Neural crest cell (in vitro differentiated cells): ENCODE results near the gene ZMYM1. TPM values are rescaled to one million over a fixed set of nuclear protein-coding genes. Genes with fewer than 3 reads are reported as not detected.
"Not testable (repeated sequence)": the region's sequence is repeated elsewhere in the genome, so short reads cannot be mapped to it uniquely, and the experiment has no call there.

Source experiments
- DNase-seq: peaks from one replicate; pipeline ENCODE4 v3.0.0; 2021; ENCODE audit warnings: low read depth, mixed read lengths, low spot score
- H3K27ac Mint-ChIP-seq: one replicate; pipeline ENCODE4 v1.8.0; 2021; ENCODE audit warnings: mild to moderate bottlenecking, mixed read lengths; ENCODE audit not compliant: unreplicated experiment
- H3K27me3 Mint-ChIP-seq: 2 replicates; pipeline ENCODE4 v1.8.0; 2021; ENCODE audit warnings: low read depth, mild to moderate bottlenecking, mixed read lengths
- H3K36me3 Mint-ChIP-seq: 2 replicates; pipeline ENCODE4 v1.8.0; 2021; ENCODE audit warnings: low read depth, mild to moderate bottlenecking, mixed read lengths
- H3K4me1 Mint-ChIP-seq: 2 replicates; pipeline ENCODE4 v1.8.0; 2021; ENCODE audit warnings: mixed read lengths
- H3K4me3 Mint-ChIP-seq: one replicate; pipeline ENCODE4 v1.8.0; 2021; ENCODE audit warnings: mild to moderate bottlenecking, mixed read lengths
- H3K9me3 Mint-ChIP-seq: 2 replicates; pipeline ENCODE4 v1.8.0; 2021; ENCODE audit warnings: mixed read lengths
- total RNA-seq: library from RNA; stranded (reverse); gene quantifications from 2 replicates; pipeline ENCODE4 v1.2.1, GENCODE V29; 2021
- TF ChIP-seq, protein P1 (sequence below): fragments of 200-600 bp; sonication (generic); conservative IDR thresholded peaks from 2 replicates; pipeline ENCODE4 v1.5.0; 2021; ENCODE audit warnings: antibody characterized with exemption, mild to moderate bottlenecking

Gene ZMYM1
- total RNA-seq, 1 donor from 2014 or later: 29.3 TPM

DNA sequence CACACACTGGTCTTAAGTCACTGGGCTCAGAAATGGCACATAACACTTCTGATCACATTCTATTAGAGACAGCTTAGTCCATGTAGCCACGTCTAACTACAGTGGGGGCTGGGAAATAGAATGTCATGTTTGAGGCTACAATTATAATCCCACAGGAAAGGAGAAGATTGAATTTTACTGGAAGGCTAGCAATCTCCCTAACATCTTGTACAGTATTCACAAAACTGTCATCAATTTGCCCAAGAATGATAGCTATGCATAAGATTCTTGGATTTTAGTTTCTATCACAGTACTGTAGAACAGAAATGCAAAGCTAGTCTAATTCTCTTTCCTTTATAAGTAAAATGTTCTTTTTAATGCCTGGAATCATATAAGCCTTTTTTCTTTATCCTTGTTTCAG, 34.8 kb upstream of the ZMYM1 start:
- no peak for DNase-seq
- Mint-ChIP-seq H3K27me3 (peaks cover 23% of the 10 kb centered on the region), H3K4me3 (no peak overlapping the region), H3K4me1 (no peaks in the 10 kb centered on the region), H3K36me3 (no peaks in the 10 kb centered on the region), H3K9me3 (peaks cover 3% of the 10 kb centered on the region), H3K27ac (no peak overlapping the region)
- TF ChIP-seq, protein P1, sequence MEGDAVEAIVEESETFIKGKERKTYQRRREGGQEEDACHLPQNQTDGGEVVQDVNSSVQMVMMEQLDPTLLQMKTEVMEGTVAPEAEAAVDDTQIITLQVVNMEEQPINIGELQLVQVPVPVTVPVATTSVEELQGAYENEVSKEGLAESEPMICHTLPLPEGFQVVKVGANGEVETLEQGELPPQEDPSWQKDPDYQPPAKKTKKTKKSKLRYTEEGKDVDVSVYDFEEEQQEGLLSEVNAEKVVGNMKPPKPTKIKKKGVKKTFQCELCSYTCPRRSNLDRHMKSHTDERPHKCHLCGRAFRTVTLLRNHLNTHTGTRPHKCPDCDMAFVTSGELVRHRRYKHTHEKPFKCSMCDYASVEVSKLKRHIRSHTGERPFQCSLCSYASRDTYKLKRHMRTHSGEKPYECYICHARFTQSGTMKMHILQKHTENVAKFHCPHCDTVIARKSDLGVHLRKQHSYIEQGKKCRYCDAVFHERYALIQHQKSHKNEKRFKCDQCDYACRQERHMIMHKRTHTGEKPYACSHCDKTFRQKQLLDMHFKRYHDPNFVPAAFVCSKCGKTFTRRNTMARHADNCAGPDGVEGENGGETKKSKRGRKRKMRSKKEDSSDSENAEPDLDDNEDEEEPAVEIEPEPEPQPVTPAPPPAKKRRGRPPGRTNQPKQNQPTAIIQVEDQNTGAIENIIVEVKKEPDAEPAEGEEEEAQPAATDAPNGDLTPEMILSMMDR: no peak

DNA sequence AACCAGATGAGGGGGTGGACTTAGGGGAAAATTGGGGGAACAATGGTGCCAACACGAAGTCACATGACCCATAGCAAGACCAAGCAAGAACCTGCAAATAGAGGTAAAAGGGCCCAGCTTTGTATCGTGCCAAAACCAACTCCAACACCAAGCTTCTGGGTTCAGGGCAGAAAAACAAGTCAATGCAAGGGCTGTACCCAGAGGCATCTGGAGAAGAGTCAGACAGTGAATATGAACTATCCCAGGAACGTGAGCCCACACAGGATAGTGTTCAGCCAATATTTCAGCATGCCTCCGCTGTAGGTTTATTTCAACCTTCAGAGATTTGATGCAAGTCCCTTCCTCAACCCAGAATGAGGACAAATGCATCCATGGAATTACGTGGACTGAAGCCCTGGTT, 32.5 kb upstream of the ZMYM1 start:
- Mint-ChIP-seq H3K27ac (no peak overlapping the region), H3K4me1 (no peaks in the 10 kb centered on the region), H3K27me3 (peaks cover 23% of the 10 kb centered on the region), H3K4me3 (no peak overlapping the region), H3K9me3 (no peaks in the 10 kb centered on the region), H3K36me3 (no peaks in the 10 kb centered on the region)
- no peak for DNase-seq
- TF ChIP-seq, protein P1: no peak

DNA sequence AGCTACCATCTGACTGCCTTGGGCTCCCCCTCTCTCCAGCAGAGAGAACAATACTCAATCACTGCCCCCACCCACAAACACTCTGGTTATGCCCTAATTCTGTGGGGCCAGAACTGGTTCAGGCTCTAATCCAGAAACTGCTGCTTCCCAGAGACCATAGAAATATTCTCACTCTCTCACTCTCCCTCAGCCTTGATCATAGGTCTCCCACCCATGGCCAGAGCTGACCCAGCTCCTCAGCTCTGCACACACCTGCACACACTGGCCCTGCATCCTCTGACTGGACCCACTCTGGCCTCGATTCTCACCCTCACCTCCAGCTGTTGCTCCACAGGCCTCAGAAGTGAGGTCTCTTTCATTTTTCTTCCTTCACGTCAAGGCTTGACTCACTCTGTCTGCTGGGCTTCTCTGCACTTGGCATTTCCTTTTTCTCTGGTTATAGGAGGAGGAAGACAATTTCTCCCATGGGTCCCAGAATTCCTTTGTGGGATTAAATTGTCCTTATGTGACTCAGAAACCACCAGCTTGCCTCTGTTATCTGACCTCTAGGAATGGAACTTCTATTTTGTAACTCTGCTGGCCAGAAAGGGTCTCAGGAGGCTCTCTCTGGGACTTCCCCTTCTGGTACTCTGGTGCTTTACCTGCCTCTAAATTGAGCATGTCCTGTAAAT, 31.9 kb upstream of the ZMYM1 start:
- no peaks in the 10 kb centered on the region for H3K4me1 Mint-ChIP-seq
- H3K27ac Mint-ChIP-seq: no peak overlapping the region
- DNase-seq: no peak
- H3K9me3 Mint-ChIP-seq: no peaks in the 10 kb centered on the region
- peaks cover 21% of the 10 kb centered on the region for H3K27me3 Mint-ChIP-seq
- H3K36me3 Mint-ChIP-seq: no peaks in the 10 kb centered on the region
- TF ChIP-seq, protein P1: no peak
- H3K4me3 Mint-ChIP-seq: no peak overlapping the region

DNA sequence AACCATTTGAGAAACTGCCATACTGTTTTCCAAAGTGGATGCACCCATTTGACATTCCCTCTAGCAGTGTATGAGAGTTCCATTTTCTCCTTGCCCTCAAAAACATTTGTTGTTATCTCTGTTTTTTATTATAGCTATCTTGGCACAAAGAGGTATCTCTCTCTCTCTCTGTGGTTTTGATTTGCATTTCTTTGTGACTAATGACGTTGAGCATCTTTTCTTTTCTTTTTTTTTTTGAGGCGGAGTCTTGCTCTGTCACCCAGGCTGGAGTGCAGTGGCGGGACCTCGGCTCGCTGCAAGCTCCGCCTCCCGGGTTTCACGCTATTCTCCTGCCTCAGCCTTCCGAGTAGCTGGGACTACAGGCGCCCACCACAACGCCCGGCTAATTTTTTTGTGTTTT, 30.1 kb upstream of the ZMYM1 start:
- H3K9me3 Mint-ChIP-seq: no peaks in the 10 kb centered on the region
- H3K36me3 Mint-ChIP-seq: no peaks in the 10 kb centered on the region
- no peak overlapping the region for H3K4me3 Mint-ChIP-seq
- TF ChIP-seq, protein P1: no peak
- no peaks in the 10 kb centered on the region for H3K4me1 Mint-ChIP-seq
- no peak for DNase-seq
- peaks cover 16% of the 10 kb centered on the region for H3K27me3 Mint-ChIP-seq
- no peak overlapping the region for H3K27ac Mint-ChIP-seq

DNA sequence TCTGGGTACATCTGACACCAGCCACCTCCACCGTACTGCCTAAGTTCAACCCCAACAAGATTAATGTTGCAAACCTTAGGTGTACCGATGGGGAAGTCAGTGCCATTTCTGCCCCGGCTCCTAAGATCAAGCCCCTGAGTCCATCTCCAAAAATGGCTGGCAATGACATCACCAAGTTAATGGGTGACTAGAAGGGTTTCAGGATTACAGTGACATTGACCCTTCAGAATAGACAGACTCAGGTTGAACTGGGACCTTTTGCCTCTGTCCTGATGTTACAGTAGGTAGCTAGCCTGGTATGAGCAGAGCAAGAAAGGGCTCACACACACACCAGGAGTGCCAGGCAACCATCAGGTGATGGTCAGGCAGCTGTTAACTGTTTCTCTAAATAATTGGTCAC, 25.8 kb upstream of the ZMYM1 start:
- Mint-ChIP-seq H3K36me3 (no peaks in the 10 kb centered on the region), H3K4me3 (no peak overlapping the region), H3K9me3 (peaks cover 2% of the 10 kb centered on the region), H3K4me1 (no peaks in the 10 kb centered on the region), H3K27ac (no peak overlapping the region), H3K27me3 (peaks cover 28% of the 10 kb centered on the region)
- TF ChIP-seq, protein P1: no peak
- no peak for DNase-seq

DNA sequence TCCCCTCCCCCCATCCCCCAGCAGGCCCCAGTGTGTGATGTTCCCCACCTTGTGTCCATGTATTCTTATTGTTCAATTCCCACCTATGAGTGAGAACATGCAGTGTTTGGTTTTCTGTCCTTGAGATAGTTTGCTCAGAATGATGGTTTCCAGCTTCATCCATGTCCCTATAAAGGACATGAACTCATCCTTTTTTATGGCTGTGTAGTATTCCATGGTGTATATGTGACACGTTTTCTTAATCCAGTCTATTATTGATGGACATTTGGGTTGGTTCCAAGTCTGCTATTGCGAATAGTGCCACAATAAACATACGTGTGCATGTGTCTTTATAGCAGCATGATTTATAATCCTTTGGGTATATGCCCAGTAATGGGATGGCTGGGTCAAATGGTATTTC, 24.9 kb upstream of the ZMYM1 start:
- not testable (repeated sequence) for H3K27ac Mint-ChIP-seq, H3K4me1 Mint-ChIP-seq, H3K4me3 Mint-ChIP-seq, H3K36me3 Mint-ChIP-seq, DNase-seq, H3K9me3 Mint-ChIP-seq
- peaks cover 34% of the 10 kb centered on the region for H3K27me3 Mint-ChIP-seq

DNA sequence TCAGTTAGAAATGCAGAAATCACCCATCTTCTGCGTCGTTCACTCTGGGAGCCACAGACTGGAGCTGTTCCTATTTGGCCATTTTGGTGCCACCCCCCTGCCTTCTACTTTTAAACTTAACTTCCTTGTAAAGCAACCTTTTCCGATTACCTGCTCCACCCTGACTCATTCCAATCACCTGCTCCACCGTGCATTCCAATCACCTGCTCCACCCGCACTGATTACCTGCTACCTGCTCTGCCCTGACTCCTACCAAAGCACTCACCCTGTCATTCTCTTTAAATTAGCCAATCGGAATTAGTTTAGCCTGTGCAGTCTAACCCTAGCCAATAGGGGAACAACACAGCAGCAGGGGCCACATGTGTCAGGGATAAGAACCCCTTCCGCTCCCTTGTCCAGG, 20.9 kb upstream of the ZMYM1 start:
- peaks cover 24% of the 10 kb centered on the region for H3K27me3 Mint-ChIP-seq
- not testable (repeated sequence) for H3K4me1 Mint-ChIP-seq, DNase-seq, H3K9me3 Mint-ChIP-seq, H3K4me3 Mint-ChIP-seq, H3K36me3 Mint-ChIP-seq
- H3K27ac Mint-ChIP-seq: peak overlapping the region; percentile 52
